HG03095 (cell line): Measurements from ENCODE around the gene CIAO1.
A peak's percentile ranks its signal among the peaks of the same experiment; 100 is the strongest.
"Not testable (repeated sequence)": the region's sequence is repeated elsewhere in the genome, so short reads cannot be mapped to it uniquely, and the experiment has no call there.

Experiments used
- ATAC-seq: cut with Tn5 transposase; IDR thresholded peaks from one replicate; pipeline ENCODE4 v1.9.1; 2021; ENCODE audit warnings: moderate library complexity; ENCODE audit not compliant: unreplicated experiment

CIAO1 gene

DNA sequence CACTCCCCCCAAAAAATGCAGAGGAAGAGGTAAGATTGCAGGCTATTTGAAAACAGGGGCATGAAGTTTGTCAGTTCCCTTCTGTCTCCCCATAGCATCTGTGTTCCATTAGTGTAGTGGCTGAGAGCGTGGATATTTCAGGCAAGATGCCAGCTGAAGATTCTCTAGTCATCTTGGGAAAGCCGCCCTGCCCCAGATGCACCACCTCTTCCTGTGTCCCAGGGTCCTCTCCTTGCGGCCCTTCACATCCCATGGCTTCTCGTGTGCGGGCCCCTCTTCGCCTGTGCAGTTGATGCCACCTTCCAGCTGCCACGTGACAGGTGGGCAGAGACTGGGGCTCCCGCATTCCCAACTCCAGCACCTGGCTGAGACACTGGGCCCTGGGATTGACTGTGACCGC, 16.4 kb upstream of the CIAO1 start:
- ATAC-seq: no peak

- ATAC-seq: no peak
Observed at GRCh38 chr2:96250188-96250587, 15.8 kb upstream of the CIAO1 start.

GRCh38 chr2:96251721-96252292, 14.2 kb upstream of the CIAO1 start:
- no peak for ATAC-seq

DNA sequence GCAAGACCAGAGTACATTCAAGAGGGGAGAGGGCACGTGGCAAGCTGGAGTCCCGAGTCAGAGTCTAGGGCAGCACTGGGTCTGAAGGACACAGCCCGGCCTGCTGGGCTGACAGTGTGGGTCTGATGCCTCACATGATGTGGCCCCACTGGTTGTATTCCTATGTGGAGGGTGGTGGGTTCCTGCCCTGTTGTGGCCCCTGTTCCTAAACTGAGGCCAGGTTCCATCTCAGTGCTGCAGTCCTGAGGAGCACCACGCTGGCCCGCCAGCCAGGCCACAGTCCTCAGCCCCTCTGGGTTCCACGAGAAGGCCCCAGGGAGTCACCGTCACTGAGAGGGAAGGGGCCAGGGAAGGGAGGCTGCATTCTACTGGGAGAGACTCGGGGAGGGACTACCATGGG, 13.5 kb upstream of the CIAO1 start:
- ATAC-seq: no peak

DNA sequence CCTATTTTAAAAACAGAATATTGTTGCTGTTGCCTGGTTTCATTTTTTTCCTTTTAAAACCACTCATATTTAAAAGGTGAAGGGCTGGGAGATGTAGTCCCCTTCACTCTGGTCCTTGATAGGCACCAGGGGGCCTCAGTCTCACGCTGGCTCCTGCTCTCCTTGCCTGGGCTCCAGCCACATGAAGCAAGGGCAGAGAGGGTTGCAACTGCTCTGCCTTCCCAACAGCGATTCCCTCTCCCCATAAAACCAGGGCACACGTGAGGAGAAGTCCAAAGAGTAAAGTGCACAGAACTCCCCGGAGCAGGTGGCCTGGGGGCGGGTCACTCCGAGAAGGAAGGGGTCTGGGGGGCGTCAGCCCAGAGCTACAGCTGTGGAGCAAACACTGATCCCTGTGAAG, 13.0 kb upstream of the CIAO1 start:
- ATAC-seq: no peak

GRCh38 chr2:96254571-96254970, 11.5 kb upstream of the CIAO1 start:
- ATAC-seq: no peak

- ATAC-seq: no peak
Observed at GRCh38 chr2:96256611-96257113, 9.4 kb upstream of the CIAO1 start.

GRCh38 chr2:96257744-96258143, 8.3 kb upstream of the CIAO1 start:
- ATAC-seq: not testable (repeated sequence)

- no peak for ATAC-seq
Observed at GRCh38 chr2:96258166-96259022, 7.6 kb upstream of the CIAO1 start.

GRCh38 chr2:96259497-96259921, 6.5 kb upstream of the CIAO1 start:
- no peak for ATAC-seq

- no peak for ATAC-seq
Observed at GRCh38 chr2:96260387-96261260, 5.4 kb upstream of the CIAO1 start.

- ATAC-seq: no peak
Observed at GRCh38 chr2:96261328-96262003, 4.6 kb upstream of the CIAO1 start.

GRCh38 chr2:96262306-96262705, 3.7 kb upstream of the CIAO1 start:
- ATAC-seq: no peak

DNA sequence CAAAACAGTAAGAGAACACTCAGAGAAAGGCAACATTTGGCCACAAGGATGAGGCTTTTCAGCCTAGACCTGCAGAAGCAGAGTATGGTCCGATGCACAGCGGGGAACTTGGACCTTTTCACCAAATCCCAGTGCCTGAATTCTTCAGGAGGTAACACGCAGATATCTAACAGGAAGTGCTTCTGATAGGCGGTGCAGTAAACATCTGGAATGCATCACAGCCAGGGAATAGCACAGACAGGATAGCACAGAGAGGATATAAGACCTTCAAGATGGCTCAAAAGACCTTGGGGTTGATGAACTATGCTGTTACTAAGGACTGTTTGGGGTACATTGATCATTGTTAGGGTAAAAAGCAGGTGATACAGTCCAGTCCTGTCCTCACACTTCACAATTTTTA, 1.9 kb upstream of the CIAO1 start:
- no peak for ATAC-seq

DNA sequence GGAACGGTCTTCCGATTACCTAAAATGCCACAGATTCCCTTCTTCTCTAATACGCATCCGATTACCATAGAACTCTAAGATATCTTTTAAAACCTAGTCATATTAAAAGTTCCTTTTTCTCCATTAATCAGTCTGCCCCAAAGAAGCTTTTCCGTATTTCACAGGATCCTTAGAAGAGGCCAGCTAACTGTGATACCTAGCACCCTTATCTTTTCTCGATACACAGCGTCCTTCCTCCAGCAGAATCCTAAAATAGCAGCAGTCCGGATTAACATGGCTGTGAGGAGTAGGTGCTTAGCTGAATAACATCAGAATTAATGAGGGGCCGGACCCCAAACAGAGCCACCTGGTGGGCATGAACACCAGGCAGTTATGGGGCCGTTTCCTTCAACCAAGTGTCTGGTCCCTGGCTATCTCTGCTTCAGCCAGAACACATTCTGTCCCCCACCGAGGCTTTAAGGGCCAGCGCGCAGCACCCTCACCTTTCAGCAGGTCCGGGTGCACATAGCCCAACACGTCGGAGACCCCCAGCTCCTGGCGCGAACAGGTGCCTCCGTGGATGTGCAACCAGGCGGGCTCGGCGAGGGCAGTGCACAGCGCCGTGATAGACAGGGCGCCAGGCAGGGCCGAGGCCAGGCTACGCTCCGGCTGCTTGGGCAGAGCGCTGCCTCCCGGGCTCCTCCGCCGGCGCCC, 1.2 kb upstream of the CIAO1 start:
- peak; percentile 16 for ATAC-seq

DNA sequence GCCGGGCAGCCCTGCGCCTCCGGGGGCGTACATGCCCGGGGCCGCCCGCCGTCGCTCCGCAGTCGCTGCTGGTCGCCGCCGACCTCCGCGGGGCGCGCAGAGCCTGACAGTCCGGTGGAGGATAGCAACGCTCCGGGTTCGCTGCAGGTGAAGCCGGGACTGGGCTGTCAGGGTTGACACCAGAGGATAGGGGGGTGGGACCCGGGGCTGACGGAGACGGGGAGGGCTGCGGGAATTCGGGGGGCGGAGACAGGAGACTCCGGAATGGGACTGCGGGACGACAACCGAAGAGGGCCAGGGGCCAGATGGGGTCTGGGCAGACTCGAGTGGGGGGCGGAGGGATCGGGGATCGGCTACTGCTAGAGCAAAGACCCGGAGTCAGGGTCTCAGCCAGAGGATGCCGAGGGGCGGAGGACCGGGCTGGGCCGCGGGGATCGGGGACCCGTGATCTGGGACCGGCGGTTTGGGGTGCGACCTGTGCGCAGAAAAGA, 631 bp upstream of the CIAO1 start:
- peak; percentile 17 for ATAC-seq

GRCh38 chr2:96267159-96267971, 1.3 kb downstream of the CIAO1 start:
- ATAC-seq: no peak

DNA sequence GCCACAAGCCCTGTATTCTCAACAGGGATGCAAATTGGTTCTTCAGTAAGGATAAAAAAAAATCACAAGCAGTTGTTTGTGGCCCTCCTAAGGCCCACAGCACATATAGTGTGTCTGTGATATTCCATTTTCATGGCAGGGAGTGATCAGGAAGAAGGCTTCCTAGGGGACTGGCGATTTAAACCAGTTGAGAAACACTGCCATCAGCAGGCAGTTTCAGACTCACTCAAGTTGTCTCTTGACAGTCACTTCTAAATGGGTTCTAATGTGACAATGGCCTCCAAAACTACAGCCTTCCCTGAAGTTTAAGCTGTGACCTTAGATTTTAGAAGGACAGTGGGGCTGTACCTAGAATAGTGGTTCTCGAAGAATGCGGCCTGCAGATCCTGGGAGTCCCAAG, 6.0 kb downstream of the CIAO1 start:
- no peak for ATAC-seq

GRCh38 chr2:96273763-96274162, 7.7 kb downstream of the CIAO1 start:
- no peak for ATAC-seq
